Common myeloid progenitor, CD34-positive (primary cell): ENCODE data around the gene ZNF329.

ENCODE experiments used
- CTCF ChIA-PET: fragments of 350-600 bp; sonication (Branson Sonifier 250); formaldehyde crosslinking; loops from one replicate; lab custom pipeline; 2021; ENCODE audit warnings: antibody characterized with exemption; lab: Charles Lee
- POLR2A ChIA-PET: fragments of 350-600 bp; sonication (Branson Sonifier 250); formaldehyde crosslinking; loops from one replicate; lab custom pipeline; 2021; ENCODE audit warnings: antibody characterized with exemption; lab: Charles Lee
- DNase-seq, 3 donors: peaks; one replicate each; pipeline versions ENCODE4 v3.0.0 to v3.0.0-alpha.2; 2013
- H3K27ac ChIP-seq, 2 experiments: 1 replicate in 1 of 2; 2 replicates in 1 of 2; pipeline ENCODE4 v1.7.0; 2013; ENCODE audit warnings: inconsistent platforms in 2 of 2, low read length in 2 of 2, mild to moderate bottlenecking in 2 of 2, low read depth in 1 of 2, moderate library complexity in 1 of 2; ENCODE audit not compliant: severe bottlenecking in 2 of 2, insufficient read depth in 1 of 2, poor library complexity in 1 of 2
- H3K27me3 ChIP-seq, 5 experiments: replicated peaks in 2 of 5; 1 replicate in 3 of 5; 2 replicates in 2 of 5; pipeline versions ENCODE4 v1.6.1 to v1.7.0; 2013; ENCODE audit warnings: low read length in 4 of 5, mild to moderate bottlenecking in 2 of 5, moderate library complexity in 2 of 5, inconsistent platforms in 1 of 5; ENCODE audit not compliant: insufficient read depth in 5 of 5, control insufficient read depth in 4 of 5
- H3K36me3 ChIP-seq, 4 experiments: 1 replicate in 2 of 4; 2 replicates in 2 of 4; pipeline versions ENCODE4 v1.6.1 to v1.7.0; 2013; ENCODE audit warnings: low read length in 3 of 4, control low read depth in 1 of 4, mild to moderate bottlenecking in 1 of 4; ENCODE audit not compliant: control insufficient read depth in 4 of 4, insufficient read depth in 4 of 4
- H3K4me1 ChIP-seq, 4 experiments: 1 replicate in 3 of 4; 2 replicates in 1 of 4; pipeline versions ENCODE4 v1.6.1 to v1.7.1; 2013; ENCODE audit warnings: low read length in 3 of 4, mild to moderate bottlenecking in 3 of 4, control low read depth in 1 of 4, inconsistent platforms in 1 of 4, moderate library complexity in 1 of 4; ENCODE audit not compliant: control insufficient read depth in 4 of 4, insufficient read depth in 4 of 4; ENCODE audit errors: control extremely low read depth in 1 of 4
- H3K4me3 ChIP-seq, 7 experiments: 1 replicate in 4 of 7; 2 replicates in 3 of 7; pipeline versions ENCODE4 v1.5.1 to v1.7.0; 2013; ENCODE audit warnings: mild to moderate bottlenecking in 7 of 7, low read length in 6 of 7, moderate library complexity in 6 of 7, inconsistent platforms in 2 of 7, low read depth in 2 of 7, control low read depth in 1 of 7; ENCODE audit not compliant: insufficient read depth in 4 of 7, control insufficient read depth in 1 of 7; ENCODE audit errors: extremely low read depth in 1 of 7
- H3K9me3 ChIP-seq, 5 experiments: 1 replicate in 4 of 5; 2 replicates in 1 of 5; pipeline versions ENCODE4 v1.6.1 to v1.7.1; 2013; ENCODE audit warnings: low read length in 4 of 5, mild to moderate bottlenecking in 2 of 5, inconsistent platforms in 1 of 5, low read depth in 1 of 5, moderate library complexity in 1 of 5; ENCODE audit not compliant: control insufficient read depth in 4 of 5, insufficient read depth in 2 of 5; ENCODE audit errors: control extremely low read depth in 1 of 5
- WGBS: methylation state at CpG from one replicate; pipeline ENCODE4 v1.1.5; 2013; ENCODE audit not compliant: insufficient coverage; 5-methylcytosine and 5-hydroxymethylcytosine counted together

Gene ZNF329

GRCh38 chr19:58079792-58080191, 70.8 kb downstream of the ZNF329 start:
- Histone ChIP-seq H3K36me3 (peaks cover 2 to 32% (median 11%) of the 10 kb centered on the region in 4 experiments), H3K27me3 (no peaks in the 10 kb centered on the region), H3K4me1 (no peaks in the 10 kb centered on the region), H3K4me3 (no peak overlapping the region), H3K9me3 (peaks cover 2 to 70% (median 48%) of the 10 kb centered on the region in 5 experiments), H3K27ac (no peak overlapping the region)
- 100% methylated on average over 10 of the region's 10 CpGs for WGBS
- POLR2A ChIA-PET, result no interaction called here
- CTCF ChIA-PET, result interaction anchor here (1.0 kb wide), 1 partner anchor 15 kb away, joined by 4 read pairs; no protein-coding TSS in a partner anchor
- no peak for DNase-seq
